ENCODE results near the gene DNMT3A.

DNMT3A gene

GRCh38 chr2:25342372-25343186 lies 854 bp upstream of the DNMT3A start:
- no peak for DNase-seq

- no peak for DNase-seq
Observed at GRCh38 chr2:25341011-25341727, 556 bp downstream of the DNMT3A start.

- no peak for DNase-seq
Observed at GRCh38 chr2:25340181-25340921, 1.4 kb downstream of the DNMT3A start.

- no peak for DNase-seq
Observed at GRCh38 chr2:25339791-25340180, 1.9 kb downstream of the DNMT3A start.

GRCh38 chr2:25339211-25339674 lies 2.5 kb downstream of the DNMT3A start:
- no peak for DNase-seq

GRCh38 chr2:25338401-25338800 lies 3.3 kb downstream of the DNMT3A start:
- no peak for DNase-seq

- DNase-seq: no peak
Observed at GRCh38 chr2:25337891-25338290, 3.8 kb downstream of the DNMT3A start.

GRCh38 chr2:25337276-25337675 lies 4.4 kb downstream of the DNMT3A start:
- DNase-seq: no peak

GRCh38 chr2:25336383-25336841 lies 5.3 kb downstream of the DNMT3A start:
- DNase-seq: no peak

- DNase-seq: no peak
Observed at GRCh38 chr2:25335971-25336370, 5.8 kb downstream of the DNMT3A start.

- DNase-seq: no peak
Observed at GRCh38 chr2:25335204-25335603, 6.5 kb downstream of the DNMT3A start.

- no peak for DNase-seq
Observed at GRCh38 chr2:25334482-25334881, 7.2 kb downstream of the DNMT3A start.

- DNase-seq: no peak
Observed at GRCh38 chr2:25333981-25334380, 7.7 kb downstream of the DNMT3A start.

- no peak for DNase-seq
Observed at GRCh38 chr2:25332571-25332970, 9.2 kb downstream of the DNMT3A start.

- DNase-seq: no peak
Observed at GRCh38 chr2:25331686-25332365, 9.9 kb downstream of the DNMT3A start.

GRCh38 chr2:25330937-25331336 lies 10.8 kb downstream of the DNMT3A start:
- DNase-seq: no peak

- DNase-seq: no peak
Observed at GRCh38 chr2:25330273-25330672, 11.5 kb downstream of the DNMT3A start.

- no peak for DNase-seq
Observed at GRCh38 chr2:25328152-25329085, 13.3 kb downstream of the DNMT3A start.

- DNase-seq: no peak
Observed at GRCh38 chr2:25326326-25327013, 15.3 kb downstream of the DNMT3A start.

GRCh38 chr2:25324905-25325592 lies 16.7 kb downstream of the DNMT3A start:
- DNase-seq: no peak
